ENCODE measurements around the gene CCDC63.

DNA sequence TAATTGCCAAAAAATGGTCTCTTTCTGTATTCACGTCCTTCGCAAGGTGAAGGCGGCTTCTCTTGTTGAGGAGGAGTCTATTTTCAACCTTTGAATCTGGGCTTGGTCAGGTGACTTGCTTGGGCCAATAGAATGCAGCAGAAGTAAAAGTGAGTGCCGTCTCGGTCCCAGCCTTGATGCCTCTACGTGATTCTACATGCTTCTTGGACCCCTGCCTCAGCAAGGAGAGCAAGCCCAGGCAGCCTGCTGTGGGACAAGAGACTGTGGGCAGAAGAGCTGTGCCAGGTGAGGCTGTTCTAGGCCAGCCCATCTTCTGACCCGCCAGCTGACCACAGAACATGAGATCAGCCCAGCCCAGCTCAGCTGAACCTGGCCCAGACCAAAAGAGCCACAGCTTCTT, 39.1 kb upstream of the CCDC63 start:
- TF ChIP-seq CTCF (conservative IDR thresholded peaks at IDR 0.05; ENCODE audit: low read length): no peak
- no peak for TF ChIP-seq EZH2phosphoT487 (IDR thresholded peaks at IDR 0.05; ENCODE audit: borderline replicate concordance, low read depth, low read length)

Measured in OCI-LY7 (cell line).